Fibroblast of lung (primary cell): Measurements from ENCODE around the gene CLIC1. TPM values are rescaled to one million over a fixed set of nuclear protein-coding genes. Genes with fewer than 3 reads are reported as not detected.
A peak's percentile ranks its signal among the peaks of the same experiment; 100 is the strongest.

Experiments
- DNase-seq, 2 donors: peaks; one replicate each; pipeline versions ENCODE4 v3.0.0 to v3.0.0-alpha.2; 2010; ENCODE audit warnings: low read depth in 2 of 2
- H2AFZ ChIP-seq: 2 replicates; pipeline ENCODE4 v1.5.1; 2012; ENCODE audit warnings: low read length, control low read depth, inconsistent platforms
- H3K27ac ChIP-seq: 2 replicates; pipeline ENCODE4 v1.5.1; 2011; ENCODE audit warnings: low read length, control low read depth; ENCODE audit not compliant: insufficient read depth
- H3K27me3 ChIP-seq: 2 replicates; pipeline ENCODE4 v1.5.1; 2011; ENCODE audit warnings: mild to moderate bottlenecking, low read length; ENCODE audit not compliant: control insufficient read depth, insufficient read depth
- H3K36me3 ChIP-seq: 2 replicates; pipeline ENCODE4 v1.5.1; 2011; ENCODE audit warnings: low read length; ENCODE audit not compliant: control insufficient read depth, insufficient read depth
- H3K4me1 ChIP-seq: 2 replicates; pipeline ENCODE4 v1.5.1; 2011; ENCODE audit warnings: low read length; ENCODE audit not compliant: control insufficient read depth, insufficient read depth; ENCODE audit errors: extremely low read depth
- H3K4me2 ChIP-seq: 2 replicates; pipeline ENCODE4 v1.5.1; 2011; ENCODE audit warnings: low read length, control low read depth; ENCODE audit not compliant: insufficient read depth; ENCODE audit errors: extremely low read depth
- H3K4me3 ChIP-seq, 4 experiments: fragments of 200-600 bp in 1 of 4; sonication (generic) in 1 of 4; replicated peaks in 1 of 4; 2 replicates each; pipeline ENCODE4 v1.5.1; 2011 to 2016; ENCODE audit warnings: low read length in 4 of 4, low read depth in 3 of 4, mild to moderate bottlenecking in 3 of 4, control low read depth in 2 of 4, inconsistent platforms in 1 of 4, mixed read lengths in 1 of 4; ENCODE audit not compliant: insufficient read depth in 1 of 4; ENCODE audit errors: control extremely low read depth in 1 of 4
- H3K79me2 ChIP-seq: 2 replicates; pipeline ENCODE4 v1.5.1; 2012; ENCODE audit warnings: mild to moderate bottlenecking, low read length, inconsistent platforms; ENCODE audit not compliant: control insufficient read depth, insufficient read depth
- H3K9ac ChIP-seq: 2 replicates; pipeline ENCODE4 v1.5.1; 2011; ENCODE audit warnings: mild to moderate bottlenecking, low read length, control low read depth; ENCODE audit not compliant: insufficient read depth
- H3K9me3 ChIP-seq: 2 replicates; pipeline ENCODE4 v1.5.1; 2012; ENCODE audit warnings: low read depth, low read length; ENCODE audit not compliant: control insufficient read depth, insufficient read depth
- H4K20me1 ChIP-seq: 2 replicates; pipeline ENCODE4 v1.5.1; 2011; ENCODE audit warnings: low read length; ENCODE audit not compliant: control insufficient read depth, insufficient read depth; ENCODE audit errors: extremely low read depth
- EZH2 ChIP-seq: IDR thresholded peaks from 2 replicates; pipeline ENCODE4 v1.5.1; 2012; ENCODE audit warnings: low read length, control low read depth, mild to moderate bottlenecking; ENCODE audit errors: missing control alignments
- polyA plus RNA-seq, 2 donors: library from polyadenylated mRNA; depleted of rRNA in 1 of 2; stranded (reverse) in 1 of 2; unstranded in 1 of 2; fragments of >200 nt; gene quantifications; 2 replicates each; pipeline ENCODE4 v1.2.1, GENCODE V29; 2011 to 2012; ENCODE audit warnings: missing spikeins in 1 of 2
- total RNA-seq: library from RNA; depleted of rRNA; stranded (reverse); fragments of >200 nt; gene quantifications from 2 replicates; pipeline ENCODE4 v1.2.1, GENCODE V29; 2014
- TF ChIP-seq, protein P1 (sequence below), 2 donors: IDR thresholded peaks in 1 of 2; conservative IDR thresholded peaks in 1 of 2; 1 replicate in 1 of 2; 2 replicates in 1 of 2; pipeline ENCODE4 v1.5.1; 2011 to 2012; ENCODE audit warnings: low read length in 2 of 2, control low read depth in 1 of 2, inconsistent platforms in 1 of 2, low read depth in 1 of 2, mild to moderate bottlenecking in 1 of 2

The CLIC1 gene
- total and polyA plus RNA-seq, 2 donors (not counting 1 experiment from before 2014, with no cell fraction given), result 615 to 639 TPM

DNA sequence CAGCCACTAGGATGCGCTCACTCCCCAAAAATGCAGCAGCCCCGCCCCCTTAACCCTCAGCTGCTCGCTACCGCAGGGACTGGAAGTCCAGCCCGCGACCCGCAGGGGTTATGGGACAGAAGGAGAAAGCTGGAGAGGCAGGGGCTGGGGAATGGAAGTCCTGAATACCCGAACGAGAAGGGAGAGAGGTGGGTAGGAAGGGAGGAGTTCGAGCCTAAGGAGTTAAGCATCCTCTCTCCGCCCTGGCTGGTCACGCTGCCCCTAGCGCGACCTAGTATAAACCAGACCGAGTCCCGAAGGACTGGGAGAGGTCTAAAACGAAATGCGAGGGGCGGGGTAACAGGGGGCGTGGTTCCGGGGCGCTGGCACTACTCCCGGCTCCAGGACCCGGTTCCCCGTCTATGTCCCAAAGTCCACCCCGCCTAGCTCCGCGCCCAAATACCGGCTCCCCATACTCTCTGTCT is 6.8 kb downstream of the CLIC1 start:
- no peak for TF ChIP-seq EZH2
- TF ChIP-seq, protein P1, sequence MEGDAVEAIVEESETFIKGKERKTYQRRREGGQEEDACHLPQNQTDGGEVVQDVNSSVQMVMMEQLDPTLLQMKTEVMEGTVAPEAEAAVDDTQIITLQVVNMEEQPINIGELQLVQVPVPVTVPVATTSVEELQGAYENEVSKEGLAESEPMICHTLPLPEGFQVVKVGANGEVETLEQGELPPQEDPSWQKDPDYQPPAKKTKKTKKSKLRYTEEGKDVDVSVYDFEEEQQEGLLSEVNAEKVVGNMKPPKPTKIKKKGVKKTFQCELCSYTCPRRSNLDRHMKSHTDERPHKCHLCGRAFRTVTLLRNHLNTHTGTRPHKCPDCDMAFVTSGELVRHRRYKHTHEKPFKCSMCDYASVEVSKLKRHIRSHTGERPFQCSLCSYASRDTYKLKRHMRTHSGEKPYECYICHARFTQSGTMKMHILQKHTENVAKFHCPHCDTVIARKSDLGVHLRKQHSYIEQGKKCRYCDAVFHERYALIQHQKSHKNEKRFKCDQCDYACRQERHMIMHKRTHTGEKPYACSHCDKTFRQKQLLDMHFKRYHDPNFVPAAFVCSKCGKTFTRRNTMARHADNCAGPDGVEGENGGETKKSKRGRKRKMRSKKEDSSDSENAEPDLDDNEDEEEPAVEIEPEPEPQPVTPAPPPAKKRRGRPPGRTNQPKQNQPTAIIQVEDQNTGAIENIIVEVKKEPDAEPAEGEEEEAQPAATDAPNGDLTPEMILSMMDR (conservative IDR thresholded peaks at IDR 0.05 in 1 of 2, IDR thresholded peaks at IDR 0.05 in 1 of 2; ENCODE audit: low read depth in 1 of 2, low read length in 2 of 2), result peak in 1 of 2 donors; percentile 29
- H3K9me3 ChIP-seq, result no peaks in the 10 kb centered on the region
- peaks cover 34% of the 10 kb centered on the region for H3K36me3 ChIP-seq
- peaks cover 27% of the 10 kb centered on the region for H3K79me2 ChIP-seq
- H2AFZ ChIP-seq, result peak overlapping the region; percentile 72
- peak; percentile 83 to 91 for DNase-seq
- H3K4me2 ChIP-seq, result peak overlapping the region; percentile 99
- H3K4me3 ChIP-seq, result peak overlapping the region; percentile 68 to 96 (median 82)
- no peaks in the 10 kb centered on the region for H3K27me3 ChIP-seq
- H3K4me1 ChIP-seq, result peaks cover 19% of the 10 kb centered on the region
- H3K9ac ChIP-seq, result peak overlapping the region; percentile 61
- H4K20me1 ChIP-seq, result no peaks in the 10 kb centered on the region
- peak overlapping the region; percentile 76 for H3K27ac ChIP-seq

GRCh38 chr6:31728767-31729514 is 7.4 kb downstream of the CLIC1 start, which contains the start of gene DDAH2:
Gene DDAH2, minus strand, starts transcription at chr6:31729299. Its CDS starts 138 bp downstream, at chr6:31729161.
- Histone ChIP-seq H3K79me2 (peaks cover 21% of the 10 kb centered on the region), H2AFZ (peak within 1 kb of the TSS; percentile 72), H3K4me3 (peak within 1 kb of the TSS; percentile 68 to 96 (median 82)), H3K27ac (peak within 1 kb of the TSS; percentile 76), H3K4me2 (peak within 1 kb of the TSS; percentile 99), H3K9ac (peak within 1 kb of the TSS; percentile 61), H3K36me3 (peaks cover 32% of the 10 kb centered on the region), H3K9me3 (no peaks in the 10 kb centered on the region), H3K27me3 (no peaks in the 10 kb centered on the region), H3K4me1 (peaks cover 15% of the 10 kb centered on the region), H4K20me1 (no peaks in the 10 kb centered on the region)
- no peak for TF ChIP-seq EZH2
- TF ChIP-seq, protein P1 (conservative IDR thresholded peaks at IDR 0.05 in 1 of 2, IDR thresholded peaks at IDR 0.05 in 1 of 2; ENCODE audit: low read depth in 1 of 2, low read length in 2 of 2), result peak in 1 of 2 donors; percentile 33
- DNase-seq, result no peak
